Fibroblast of villous mesenchyme (primary cell): ENCODE results near the gene PCDH9. TPM values are rescaled to one million over a fixed set of nuclear protein-coding genes. Genes with fewer than 3 reads are reported as not detected.

Source experiments
- DNase-seq: peaks from one replicate; pipeline ENCODE4 v3.0.0-alpha.2; 2010; ENCODE audit warnings: low read depth
- H3K4me3 ChIP-seq: 2 replicates; pipeline ENCODE4 v1.5.1; 2011; ENCODE audit warnings: low read depth, mild to moderate bottlenecking, low read length
- CTCF ChIP-seq: IDR thresholded peaks from 2 replicates; pipeline ENCODE4 v1.5.1; 2012; ENCODE audit warnings: low read depth, mild to moderate bottlenecking, low read length; ENCODE audit not compliant: insufficient read depth
- total RNA-seq: library from RNA; depleted of rRNA; stranded (reverse); fragments of >200 nt; gene quantifications from 2 replicates; pipeline ENCODE4 v1.2.3, GENCODE V29; 2012

The PCDH9 gene
- total RNA-seq, 1 donor = 9.9 TPM

- no peak overlapping the region for H3K4me3 ChIP-seq
- no peak for DNase-seq
- TF ChIP-seq CTCF = no peak
Observed at GRCh38 chr13:67217880-67218279, 12.3 kb downstream of the PCDH9 start.

GRCh38 chr13:67216864-67217263 lies 13.3 kb downstream of the PCDH9 start:
- no peak for DNase-seq
- no peak for TF ChIP-seq CTCF
- H3K4me3 ChIP-seq = no peak overlapping the region

GRCh38 chr13:67210208-67210607 lies 19.9 kb downstream of the PCDH9 start:
- H3K4me3 ChIP-seq = no peak overlapping the region
- no peak for DNase-seq
- TF ChIP-seq CTCF = no peak

GRCh38 chr13:67208552-67208951 lies 21.6 kb downstream of the PCDH9 start:
- DNase-seq = no peak
- H3K4me3 ChIP-seq = no peak overlapping the region
- TF ChIP-seq CTCF = no peak

GRCh38 chr13:67204764-67205163 lies 25.4 kb downstream of the PCDH9 start:
- no peak overlapping the region for H3K4me3 ChIP-seq
- no peak for DNase-seq
- TF ChIP-seq CTCF = no peak

GRCh38 chr13:67200605-67201004 lies 29.5 kb downstream of the PCDH9 start:
- TF ChIP-seq CTCF = no peak
- no peak overlapping the region for H3K4me3 ChIP-seq
- no peak for DNase-seq

GRCh38 chr13:67200183-67200582 lies 30.0 kb downstream of the PCDH9 start:
- H3K4me3 ChIP-seq = no peak overlapping the region
- TF ChIP-seq CTCF = no peak
- DNase-seq = no peak
